Mucosa of rectum (tissue), 2 donors: ENCODE measurements around the gene FHDC1.

Experiments used
- H3K27ac ChIP-seq, 2 donors: one replicate each; pipeline ENCODE4 v1.7.0; 2013; ENCODE audit warnings: inconsistent platforms in 2 of 2, low read depth in 2 of 2, low read length in 2 of 2
- H3K27me3 ChIP-seq, 2 donors: one replicate each; pipeline ENCODE4 v1.7.0; 2013; ENCODE audit warnings: low read length in 2 of 2; ENCODE audit not compliant: control insufficient read depth in 2 of 2, insufficient read depth in 2 of 2
- H3K36me3 ChIP-seq, 2 donors: one replicate each; pipeline ENCODE4 v1.7.0; 2013; ENCODE audit warnings: low read length in 2 of 2; ENCODE audit not compliant: control insufficient read depth in 2 of 2, insufficient read depth in 2 of 2
- H3K4me1 ChIP-seq, 2 donors: one replicate each; pipeline ENCODE4 v1.7.0; 2013; ENCODE audit warnings: low read length in 2 of 2, mild to moderate bottlenecking in 1 of 2; ENCODE audit not compliant: control insufficient read depth in 2 of 2, insufficient read depth in 2 of 2
- H3K4me3 ChIP-seq, 2 donors: one replicate each; pipeline ENCODE4 v1.7.0; 2013; ENCODE audit warnings: low read length in 2 of 2
- H3K9ac ChIP-seq, 2 donors: one replicate each; pipeline ENCODE4 v1.7.0; 2013; ENCODE audit warnings: low read length in 2 of 2, low read depth in 1 of 2, mild to moderate bottlenecking in 1 of 2
- H3K9me3 ChIP-seq, 2 donors: one replicate each; pipeline ENCODE4 v1.7.0; 2013; ENCODE audit warnings: low read length in 2 of 2; ENCODE audit not compliant: control insufficient read depth in 2 of 2
- donor health status: healthy.
- donor health status: Normal muscosa, but diverticular disease.

The FHDC1 gene

DNA sequence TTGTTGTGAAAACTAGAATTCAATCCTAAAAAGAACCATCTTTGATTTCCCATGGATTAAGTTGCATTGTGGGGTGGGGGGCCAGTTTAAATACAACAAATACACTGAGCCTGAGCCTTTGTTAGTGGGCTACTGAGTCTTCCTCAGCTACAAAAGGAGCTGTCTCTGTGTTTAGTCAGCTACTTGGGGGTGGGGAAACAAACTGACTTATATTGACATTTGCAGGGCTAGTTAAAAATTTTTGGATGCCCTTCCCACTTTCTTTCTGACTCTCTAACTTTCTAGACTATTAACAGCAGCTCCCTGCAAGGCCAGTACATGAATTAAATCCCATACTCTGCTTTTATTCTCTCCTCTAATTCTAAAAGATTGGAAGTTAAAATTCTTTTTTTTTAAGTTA is 32.5 kb upstream of the FHDC1 start:
- no peak overlapping the region for H3K9ac ChIP-seq
- H3K36me3 ChIP-seq, result no peaks in the 10 kb centered on the region
- no peaks in the 10 kb centered on the region for H3K27me3 ChIP-seq
- no peak overlapping the region for H3K27ac ChIP-seq
- no peak overlapping the region for H3K4me3 ChIP-seq
- H3K4me1 ChIP-seq, result peaks cover 2 to 5% of the 10 kb centered on the region in 2 donors
- H3K9me3 ChIP-seq, result no peaks in the 10 kb centered on the region

DNA sequence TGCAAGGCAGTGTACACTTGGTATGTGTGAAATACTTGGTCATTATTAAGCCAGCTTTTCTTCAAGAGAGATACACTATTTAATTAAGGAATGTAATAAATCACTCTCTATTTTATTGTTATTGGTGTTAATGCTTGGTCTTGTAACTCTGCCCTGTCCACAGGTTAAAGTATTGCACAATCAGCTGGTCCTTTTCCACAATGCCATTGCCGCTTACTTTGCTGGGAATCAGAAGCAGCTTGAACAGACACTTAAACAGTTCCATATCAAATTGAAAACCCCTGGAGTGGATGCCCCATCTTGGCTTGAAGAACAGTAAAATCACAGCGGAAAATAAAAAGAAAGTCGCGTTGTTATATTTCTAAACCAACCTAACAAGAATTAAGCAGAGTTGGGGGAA is 26.2 kb upstream of the FHDC1 start:
- H3K4me1 ChIP-seq, result no peaks in the 10 kb centered on the region
- H3K36me3 ChIP-seq, result peaks cover 4% of the 10 kb centered on the region in 2 donors
- no peaks in the 10 kb centered on the region for H3K27me3 ChIP-seq
- H3K9me3 ChIP-seq, result no peaks in the 10 kb centered on the region
- H3K4me3 ChIP-seq, result no peak overlapping the region
- H3K27ac ChIP-seq, result no peak overlapping the region
- no peak overlapping the region for H3K9ac ChIP-seq

GRCh38 chr4:152910521-152910920 is 25.6 kb upstream of the FHDC1 start:
- Histone ChIP-seq H3K9me3 (no peaks in the 10 kb centered on the region), H3K9ac (no peak overlapping the region), H3K36me3 (peaks cover 4% of the 10 kb centered on the region in 2 donors), H3K4me1 (no peaks in the 10 kb centered on the region), H3K27me3 (no peaks in the 10 kb centered on the region), H3K27ac (no peak overlapping the region), H3K4me3 (no peak overlapping the region)

DNA sequence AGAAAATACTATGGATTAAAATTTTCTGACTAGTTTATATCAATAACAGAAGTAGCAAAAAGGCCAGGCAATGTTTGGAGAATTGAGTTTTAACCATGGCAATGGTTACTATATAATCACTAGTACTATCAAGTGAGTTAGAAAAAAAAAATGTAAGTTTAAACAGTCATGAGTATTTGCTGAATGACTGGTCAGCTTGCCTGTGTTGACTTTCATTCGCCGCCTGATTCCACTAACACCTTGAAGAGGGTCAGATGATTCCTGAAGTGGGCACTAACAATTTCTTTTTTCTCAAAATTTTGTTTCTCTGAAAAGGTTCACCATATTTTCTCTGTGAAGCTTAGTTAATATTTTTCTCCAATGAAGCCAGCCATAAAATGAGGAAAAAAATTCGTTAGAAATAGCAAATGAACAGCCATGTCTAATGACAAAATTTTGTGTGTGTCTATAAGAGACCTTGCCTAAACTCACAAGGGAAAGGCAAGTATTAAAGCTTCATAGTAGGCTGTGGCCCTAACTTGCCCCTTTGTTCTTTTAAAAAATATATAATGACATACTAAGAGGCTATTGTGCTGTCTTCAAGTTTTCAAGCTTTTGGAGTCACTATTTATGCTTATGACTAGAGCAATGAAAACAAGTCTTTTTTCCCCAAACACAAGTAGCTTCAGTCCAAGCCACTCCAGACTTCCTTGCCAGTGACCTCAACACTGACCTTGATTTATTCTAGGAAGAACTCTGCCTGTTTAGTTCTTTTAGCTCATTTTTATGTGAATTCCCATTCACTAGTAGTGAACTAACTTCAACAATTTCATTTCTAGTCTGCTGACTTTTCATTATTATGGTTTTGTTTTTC is 18.4 kb upstream of the FHDC1 start:
- H3K27ac ChIP-seq, result no peak overlapping the region
- H3K27me3 ChIP-seq, result no peaks in the 10 kb centered on the region
- H3K9ac ChIP-seq, result no peak overlapping the region
- H3K4me3 ChIP-seq, result no peak overlapping the region
- H3K36me3 ChIP-seq, result peaks cover 0 to 7% of the 10 kb centered on the region in 2 donors
- no peaks in the 10 kb centered on the region for H3K4me1 ChIP-seq
- peaks cover 0 to 2% of the 10 kb centered on the region in 2 donors for H3K9me3 ChIP-seq

DNA sequence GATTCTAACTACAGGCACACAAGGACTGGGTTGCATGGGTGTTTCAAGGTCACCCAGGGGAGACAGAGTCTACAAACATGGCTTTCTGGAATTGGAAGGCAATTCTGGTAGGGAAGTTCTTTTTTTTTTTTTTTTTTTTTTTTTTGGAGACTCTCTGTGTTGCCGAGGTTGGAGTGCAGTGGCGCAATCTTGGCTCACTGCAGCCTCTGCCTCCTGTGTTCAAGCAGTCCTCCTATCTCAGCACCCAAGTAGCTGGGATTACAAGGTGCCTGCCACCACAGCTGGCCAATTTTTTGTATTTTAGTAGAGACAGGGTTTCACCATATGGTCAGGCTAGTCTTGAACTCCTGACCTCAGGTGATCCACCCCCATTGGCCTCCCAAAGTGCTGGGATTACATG is 16.3 kb upstream of the FHDC1 start:
- no peak overlapping the region for H3K9ac ChIP-seq
- peaks cover 0 to 7% of the 10 kb centered on the region in 2 donors for H3K36me3 ChIP-seq
- no peaks in the 10 kb centered on the region for H3K4me1 ChIP-seq
- peaks cover 0 to 2% of the 10 kb centered on the region in 2 donors for H3K9me3 ChIP-seq
- no peak overlapping the region for H3K27ac ChIP-seq
- H3K27me3 ChIP-seq, result no peaks in the 10 kb centered on the region
- no peak overlapping the region for H3K4me3 ChIP-seq

DNA sequence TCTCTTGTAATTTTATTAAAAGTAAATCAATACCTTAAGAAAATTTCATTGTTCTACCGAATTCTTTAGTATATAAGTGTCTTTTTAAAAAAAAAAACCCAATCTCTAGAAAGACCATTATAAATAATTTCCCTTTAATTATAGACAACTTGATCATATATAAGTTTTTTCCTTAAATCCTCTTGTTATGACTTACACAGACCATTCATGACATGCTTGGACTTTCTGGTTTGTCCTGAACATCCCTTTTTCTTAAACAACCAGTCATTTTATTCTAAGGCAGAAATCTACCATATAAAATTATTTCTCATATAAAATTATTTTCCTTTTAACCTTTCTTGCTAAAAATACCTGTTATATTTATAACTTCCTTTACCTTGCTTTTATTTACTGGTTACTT is 15.4 kb upstream of the FHDC1 start:
- Histone ChIP-seq H3K36me3 (peaks cover 0 to 7% of the 10 kb centered on the region in 2 donors), H3K27ac (no peak overlapping the region), H3K9ac (no peak overlapping the region), H3K4me1 (no peaks in the 10 kb centered on the region), H3K27me3 (no peaks in the 10 kb centered on the region), H3K4me3 (no peak overlapping the region), H3K9me3 (peaks cover 0 to 2% of the 10 kb centered on the region in 2 donors)

DNA sequence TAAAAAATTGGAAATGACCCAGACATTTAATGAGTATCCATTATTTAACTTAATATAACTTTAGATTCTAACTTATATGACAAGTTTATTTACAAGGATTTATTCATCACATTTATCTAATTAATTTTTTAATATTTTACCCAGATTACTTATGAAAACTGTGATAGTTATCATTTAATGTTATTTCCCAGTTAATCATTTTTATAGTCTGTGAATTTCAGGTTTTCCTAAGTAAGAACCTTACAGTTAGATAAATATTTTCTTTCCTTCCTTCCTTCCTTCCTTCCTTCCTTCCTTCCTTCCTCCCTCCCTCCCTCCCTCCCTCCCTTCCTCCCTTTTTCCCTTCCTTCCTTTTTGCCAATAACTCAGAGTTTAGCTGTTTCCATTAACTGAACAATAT is 14.8 kb upstream of the FHDC1 start:
- H3K9ac ChIP-seq, result no peak overlapping the region
- H3K27ac ChIP-seq, result no peak overlapping the region
- no peak overlapping the region for H3K4me3 ChIP-seq
- H3K9me3 ChIP-seq, result peaks cover 0 to 2% of the 10 kb centered on the region in 2 donors
- no peaks in the 10 kb centered on the region for H3K27me3 ChIP-seq
- no peaks in the 10 kb centered on the region for H3K4me1 ChIP-seq
- peaks cover 0 to 7% of the 10 kb centered on the region in 2 donors for H3K36me3 ChIP-seq

GRCh38 chr4:152925851-152926250 is 10.3 kb upstream of the FHDC1 start:
- Histone ChIP-seq H3K9ac (no peak overlapping the region), H3K27ac (no peak overlapping the region), H3K4me1 (no peaks in the 10 kb centered on the region), H3K9me3 (no peaks in the 10 kb centered on the region), H3K36me3 (no peaks in the 10 kb centered on the region), H3K4me3 (no peak overlapping the region), H3K27me3 (no peaks in the 10 kb centered on the region)

GRCh38 chr4:152926959-152927358 is 9.2 kb upstream of the FHDC1 start:
- Histone ChIP-seq H3K36me3 (no peaks in the 10 kb centered on the region), H3K27me3 (no peaks in the 10 kb centered on the region), H3K27ac (no peak overlapping the region), H3K9ac (no peak overlapping the region), H3K4me1 (no peaks in the 10 kb centered on the region), H3K4me3 (no peak overlapping the region), H3K9me3 (no peaks in the 10 kb centered on the region)

- H3K9ac ChIP-seq, result no peak overlapping the region
- no peaks in the 10 kb centered on the region for H3K4me1 ChIP-seq
- H3K36me3 ChIP-seq, result no peaks in the 10 kb centered on the region
- no peak overlapping the region for H3K4me3 ChIP-seq
- no peaks in the 10 kb centered on the region for H3K27me3 ChIP-seq
- no peaks in the 10 kb centered on the region for H3K9me3 ChIP-seq
- H3K27ac ChIP-seq, result no peak overlapping the region
Observed at GRCh38 chr4:152927737-152928136, 8.4 kb upstream of the FHDC1 start.
